WTC11 (cell line): ENCODE data around the gene MDFIC.

Experiments used
- CBFB ChIP-seq: sonication (generic); formaldehyde crosslinking; IDR thresholded peaks from 2 replicates; pipeline ENCODE4 v1.8.1; 2022; ENCODE audit warnings: mild to moderate bottlenecking, low read depth, missing genetic modification reagents
- ELF4 ChIP-seq: sonication (generic); formaldehyde crosslinking; IDR thresholded peaks from 2 replicates; pipeline ENCODE4 v1.8.1; 2022; ENCODE audit warnings: low read depth, mild to moderate bottlenecking, moderate library complexity, missing genetic modification reagents
- EMX1 ChIP-seq: fragments of 250-450 bp; sonication (Bioruptor Pico); IDR thresholded peaks from 2 replicates; pipeline ENCODE4 v1.8.0; 2021; ENCODE audit warnings: mild to moderate bottlenecking
- KAT7 ChIP-seq: sonication (generic); formaldehyde crosslinking; IDR thresholded peaks from 2 replicates; pipeline ENCODE4 v1.8.1; 2023; ENCODE audit warnings: missing genetic modification reagents, mild to moderate bottlenecking, borderline replicate concordance
- NR2C2 ChIP-seq: sonication (generic); formaldehyde crosslinking; IDR thresholded peaks from 2 replicates; pipeline ENCODE4 v1.8.0; 2022; ENCODE audit warnings: mild to moderate bottlenecking, missing genetic modification reagents
- NR3C1 ChIP-seq: sonication (generic); formaldehyde crosslinking; conservative IDR thresholded peaks from 2 replicates; pipeline ENCODE4 v1.8.1; 2023; ENCODE audit warnings: low read depth, mild to moderate bottlenecking, missing genetic modification reagents
- PREB ChIP-seq: sonication (generic); formaldehyde crosslinking; IDR thresholded peaks from 2 replicates; pipeline ENCODE4 v1.8.1; 2022; ENCODE audit warnings: mild to moderate bottlenecking, missing genetic modification reagents, moderate library complexity, borderline replicate concordance
- SP1 ChIP-seq: sonication (generic); formaldehyde crosslinking; conservative IDR thresholded peaks from 2 replicates; pipeline ENCODE4 v1.8.1; 2022; ENCODE audit warnings: missing genetic modification reagents
- USF1 ChIP-seq: sonication (generic); formaldehyde crosslinking; IDR thresholded peaks from 2 replicates; pipeline ENCODE4 v1.8.0; 2022; ENCODE audit warnings: mild to moderate bottlenecking, missing genetic modification reagents
- ZNF219 ChIP-seq: sonication (generic); formaldehyde crosslinking; IDR thresholded peaks from 2 replicates; pipeline ENCODE4 v1.8.0; 2023; ENCODE audit warnings: missing genetic modification reagents, mild to moderate bottlenecking, borderline replicate concordance
- ZNF512 ChIP-seq: sonication (generic); formaldehyde crosslinking; IDR thresholded peaks from 2 replicates; pipeline ENCODE4 v1.8.1; 2022; ENCODE audit warnings: missing genetic modification reagents, borderline replicate concordance
- TF ChIP-seq, protein P1 (sequence below): fragments of 200-600 bp; IDR thresholded peaks from 2 replicates; pipeline ENCODE4 v1.8.0; 2022; ENCODE audit warnings: antibody characterized with exemption
- TF ChIP-seq, protein P2 (sequence below): sonication (generic); formaldehyde crosslinking; conservative IDR thresholded peaks from 2 replicates; pipeline ENCODE4 v1.8.1; 2022; ENCODE audit warnings: mild to moderate bottlenecking, missing genetic modification reagents
- TF ChIP-seq, protein P3 (sequence below): sonication (generic); formaldehyde crosslinking; IDR thresholded peaks from 2 replicates; pipeline ENCODE4 v1.8.1; 2023; ENCODE audit warnings: mild to moderate bottlenecking, moderate library complexity, missing genetic modification reagents

DNA sequence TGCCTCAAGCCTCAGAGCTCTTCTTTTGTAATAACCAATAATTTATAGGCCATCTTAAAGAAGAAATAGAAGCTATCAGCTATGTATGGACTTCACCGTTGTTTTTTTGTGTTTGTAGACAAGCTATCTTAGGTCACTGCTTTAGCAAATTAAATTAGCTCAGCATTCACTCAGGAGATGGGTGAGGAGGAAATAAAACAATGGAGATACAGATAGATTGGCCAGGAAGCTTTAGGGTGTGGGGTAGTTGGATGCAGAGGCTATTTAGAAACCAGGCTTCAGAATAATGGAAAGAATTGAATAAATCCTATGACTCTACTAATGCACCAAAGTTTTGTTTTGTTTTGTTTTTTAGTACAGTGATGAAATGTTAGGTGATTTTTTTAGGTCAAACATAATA is 66.1 kb downstream of the MDFIC start:
- TF ChIP-seq, protein P1, sequence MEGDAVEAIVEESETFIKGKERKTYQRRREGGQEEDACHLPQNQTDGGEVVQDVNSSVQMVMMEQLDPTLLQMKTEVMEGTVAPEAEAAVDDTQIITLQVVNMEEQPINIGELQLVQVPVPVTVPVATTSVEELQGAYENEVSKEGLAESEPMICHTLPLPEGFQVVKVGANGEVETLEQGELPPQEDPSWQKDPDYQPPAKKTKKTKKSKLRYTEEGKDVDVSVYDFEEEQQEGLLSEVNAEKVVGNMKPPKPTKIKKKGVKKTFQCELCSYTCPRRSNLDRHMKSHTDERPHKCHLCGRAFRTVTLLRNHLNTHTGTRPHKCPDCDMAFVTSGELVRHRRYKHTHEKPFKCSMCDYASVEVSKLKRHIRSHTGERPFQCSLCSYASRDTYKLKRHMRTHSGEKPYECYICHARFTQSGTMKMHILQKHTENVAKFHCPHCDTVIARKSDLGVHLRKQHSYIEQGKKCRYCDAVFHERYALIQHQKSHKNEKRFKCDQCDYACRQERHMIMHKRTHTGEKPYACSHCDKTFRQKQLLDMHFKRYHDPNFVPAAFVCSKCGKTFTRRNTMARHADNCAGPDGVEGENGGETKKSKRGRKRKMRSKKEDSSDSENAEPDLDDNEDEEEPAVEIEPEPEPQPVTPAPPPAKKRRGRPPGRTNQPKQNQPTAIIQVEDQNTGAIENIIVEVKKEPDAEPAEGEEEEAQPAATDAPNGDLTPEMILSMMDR: no peak
- TF ChIP-seq PREB (no peak), NR3C1 (CRISPR knock-in tag) (no peak), ZNF512 (CRISPR knock-in tag) (no peak), EMX1 (CRISPR knock-in tag) (no peak), ELF4 (CRISPR knock-in tag) (no peak), ZNF219 (CRISPR knock-in tag) (no peak), SP1 (CRISPR knock-in tag) (no peak), USF1 (CRISPR knock-in tag) (no peak), NR2C2 (no peak), KAT7 (CRISPR knock-in tag) (no peak), CBFB (CRISPR knock-in tag) (no peak)
- TF ChIP-seq, protein P2, sequence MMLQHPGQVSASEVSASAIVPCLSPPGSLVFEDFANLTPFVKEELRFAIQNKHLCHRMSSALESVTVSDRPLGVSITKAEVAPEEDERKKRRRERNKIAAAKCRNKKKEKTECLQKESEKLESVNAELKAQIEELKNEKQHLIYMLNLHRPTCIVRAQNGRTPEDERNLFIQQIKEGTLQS (CRISPR knock-in tag): no peak
- TF ChIP-seq, protein P3, sequence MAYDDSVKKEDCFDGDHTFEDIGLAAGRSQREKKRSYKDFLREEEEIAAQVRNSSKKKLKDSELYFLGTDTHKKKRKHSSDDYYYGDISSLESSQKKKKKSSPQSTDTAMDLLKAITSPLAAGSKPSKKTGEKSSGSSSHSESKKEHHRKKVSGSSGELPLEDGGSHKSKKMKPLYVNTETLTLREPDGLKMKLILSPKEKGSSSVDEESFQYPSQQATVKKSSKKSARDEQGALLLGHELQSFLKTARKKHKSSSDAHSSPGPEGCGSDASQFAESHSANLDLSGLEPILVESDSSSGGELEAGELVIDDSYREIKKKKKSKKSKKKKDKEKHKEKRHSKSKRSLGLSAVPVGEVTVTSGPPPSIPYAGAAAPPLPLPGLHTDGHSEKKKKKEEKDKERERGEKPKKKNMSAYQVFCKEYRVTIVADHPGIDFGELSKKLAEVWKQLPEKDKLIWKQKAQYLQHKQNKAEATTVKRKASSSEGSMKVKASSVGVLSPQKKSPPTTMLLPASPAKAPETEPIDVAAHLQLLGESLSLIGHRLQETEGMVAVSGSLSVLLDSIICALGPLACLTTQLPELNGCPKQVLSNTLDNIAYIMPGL (CRISPR knock-in tag): no peak
